SK-N-SH (cell line): Measurements from ENCODE around the gene RNF167. TPM values are rescaled to one million over a fixed set of nuclear protein-coding genes. Genes with fewer than 3 reads are reported as not detected.

Source experiments
- CHD2 ChIP-seq: fragments of 150-350 bp; IDR thresholded peaks from 2 replicates; pipeline ENCODE4 v1.6.1; 2018; ENCODE audit warnings: low read length; ENCODE audit not compliant: partially characterized antibody
- ELF1 ChIP-seq: IDR thresholded peaks from 2 replicates; pipeline ENCODE4 v1.4.0; 2012
- EP300 ChIP-seq, 2 experiments: IDR thresholded peaks; 2 replicates each; pipeline versions ENCODE4 v1.4.0 to v1.6.1; 2012; ENCODE audit warnings: borderline replicate concordance in 1 of 2, low read depth in 1 of 2, low read length in 1 of 2
- EZH2phosphoT487 ChIP-seq: fragments of 200-600 bp; sonication (generic); IDR thresholded peaks from 2 replicates; pipeline ENCODE4 v1.6.1; 2017; ENCODE audit warnings: low read depth, mixed run types, mild to moderate bottlenecking, antibody characterized with exemption, moderate library complexity, borderline replicate concordance
- GABPA ChIP-seq: IDR thresholded peaks from 2 replicates; pipeline ENCODE4 v1.4.0; 2012; ENCODE audit warnings: low read depth, mild to moderate bottlenecking
- GATA2 ChIP-seq: sonication (generic); formaldehyde crosslinking; IDR thresholded peaks from 2 replicates; pipeline ENCODE4 v1.5.0; 2020; ENCODE audit warnings: mild to moderate bottlenecking, missing genetic modification reagents
- MEF2A ChIP-seq: IDR thresholded peaks from 2 replicates; pipeline ENCODE4 v1.4.0; 2012; ENCODE audit warnings: low read depth, borderline replicate concordance
- MXI1 ChIP-seq: IDR thresholded peaks from 2 replicates; pipeline ENCODE4 v1.6.1; 2012; ENCODE audit warnings: mild to moderate bottlenecking, low read depth, low read length, improper control_type of control experiment
- NFIC ChIP-seq: IDR thresholded peaks from 2 replicates; pipeline ENCODE4 v1.4.0; 2012; ENCODE audit warnings: borderline replicate concordance
- NRF1 ChIP-seq: IDR thresholded peaks from 2 replicates; pipeline ENCODE4 v1.6.1; 2012; ENCODE audit warnings: low read depth, mild to moderate bottlenecking, low read length
- POLR2AphosphoS5 ChIP-seq: IDR thresholded peaks from 2 replicates; pipeline ENCODE4 v1.6.1; 2012; ENCODE audit warnings: low read depth, low read length
- RXRA ChIP-seq: IDR thresholded peaks from 2 replicates; pipeline ENCODE4 v1.4.0; 2012; ENCODE audit warnings: low read depth, mild to moderate bottlenecking, borderline replicate concordance
- SIN3A ChIP-seq: IDR thresholded peaks from 2 replicates; pipeline ENCODE4 v1.6.1; 2012; ENCODE audit warnings: low read depth, mild to moderate bottlenecking, low read length, moderate library complexity, borderline replicate concordance
- TCF12 ChIP-seq: IDR thresholded peaks from 2 replicates; pipeline ENCODE4 v1.4.0; 2012
- TEAD4 ChIP-seq: IDR thresholded peaks from 2 replicates; pipeline ENCODE4 v1.4.0; 2012; ENCODE audit warnings: mild to moderate bottlenecking, borderline replicate concordance; ENCODE audit not compliant: insufficient read depth
- USF1 ChIP-seq: IDR thresholded peaks from 2 replicates; pipeline ENCODE4 v1.4.0; 2012; ENCODE audit warnings: low read depth, borderline replicate concordance
- USF2 ChIP-seq: fragments of 150-350 bp; IDR thresholded peaks from 2 replicates; pipeline ENCODE4 v1.6.1; 2017; ENCODE audit warnings: antibody characterized with exemption, low read length, low read depth, borderline replicate concordance
- YY1 ChIP-seq: IDR thresholded peaks from 2 replicates; pipeline ENCODE4 v1.4.0; 2012; ENCODE audit warnings: low read depth, mild to moderate bottlenecking
- ZBTB33 ChIP-seq: IDR thresholded peaks from 2 replicates; pipeline ENCODE4 v1.4.0; 2012; ENCODE audit warnings: low read depth, borderline replicate concordance
- polyA plus RNA-seq, 3 experiments: library from polyadenylated mRNA; depleted of rRNA; stranded (reverse); fragments of >200 nt; gene quantifications; 2 replicates each; pipeline ENCODE4 v1.2.3, GENCODE V29; 2012

Gene RNF167
- polyA plus RNA-seq, 1 of the 3 experiments (the other 2 are of a cell fraction): 115 TPM

GRCh38 chr17:4948166-4948930 is 8.3 kb downstream of the RNF167 start, which contains the start of gene PFN1 (continued):
- TF ChIP-seq USF1: no peak
- TF ChIP-seq NFIC: no peak
- peak; percentile 52; the same call in 1 of the 2 replicates for TF ChIP-seq GABPA
- no peak for TF ChIP-seq YY1
- no peak for TF ChIP-seq GATA2 (CRISPR knock-in tag)
- TF ChIP-seq EP300 (IDR thresholded peaks at IDR 0.05; ENCODE audit: borderline replicate concordance in 1 of 2, low read depth in 1 of 2, low read length in 1 of 2): peak in 1 of 2 experiments; percentile 35; a peak in 1 of 4 replicates
- peak; percentile 16; the same call in 1 of the 2 replicates for TF ChIP-seq TEAD4
- 0 out of 2 replicates have a peak, but pooled peaks have one; percentile 24 for TF ChIP-seq ZBTB33
- TF ChIP-seq POLR2AphosphoS5: peak; percentile 82
- TF ChIP-seq NRF1: no peak
- TF ChIP-seq TCF12: no peak; the same call in 1 of the 2 replicates
- TF ChIP-seq RXRA: no peak; the same call in 1 of the 2 replicates
- TF ChIP-seq USF2: no peak
- peak; percentile 76 for TF ChIP-seq ELF1
- no peak for TF ChIP-seq MEF2A
- no peak for TF ChIP-seq EZH2phosphoT487
- peak; percentile 32; the same call in 1 of the 2 replicates for TF ChIP-seq MXI1
- TF ChIP-seq CHD2: peak; percentile 78
- TF ChIP-seq SIN3A: peak; percentile 33; the same call in 1 of the 2 replicates
- TF ChIP-seq, all 33 proteins: peak for 11
